Muscle of arm (tissue), 12 donors: Measurements from ENCODE around the gene RPL18. TPM values are rescaled to one million over a fixed set of nuclear protein-coding genes. Genes with fewer than 3 reads are reported as not detected.
"Not testable (repeated sequence)": the region's sequence is repeated elsewhere in the genome, so short reads cannot be mapped to it uniquely, and the experiment has no call there.

Source experiments
- DNase-seq: peaks from one replicate; pipeline ENCODE4 v3.0.0-alpha.2; 2013
- polyA plus RNA-seq, 12 donors: library from polyadenylated mRNA; unstranded; fragments of 120-200 nt; gene quantifications; one replicate each; pipeline ENCODE4 v1.2.1, GENCODE V29; 2013; ENCODE audit not compliant: insufficient read length in 12 of 12

RPL18 gene
- polyA plus RNA-seq, 12 donors = 1,133 to 1,917 (median 1,470) TPM

DNA sequence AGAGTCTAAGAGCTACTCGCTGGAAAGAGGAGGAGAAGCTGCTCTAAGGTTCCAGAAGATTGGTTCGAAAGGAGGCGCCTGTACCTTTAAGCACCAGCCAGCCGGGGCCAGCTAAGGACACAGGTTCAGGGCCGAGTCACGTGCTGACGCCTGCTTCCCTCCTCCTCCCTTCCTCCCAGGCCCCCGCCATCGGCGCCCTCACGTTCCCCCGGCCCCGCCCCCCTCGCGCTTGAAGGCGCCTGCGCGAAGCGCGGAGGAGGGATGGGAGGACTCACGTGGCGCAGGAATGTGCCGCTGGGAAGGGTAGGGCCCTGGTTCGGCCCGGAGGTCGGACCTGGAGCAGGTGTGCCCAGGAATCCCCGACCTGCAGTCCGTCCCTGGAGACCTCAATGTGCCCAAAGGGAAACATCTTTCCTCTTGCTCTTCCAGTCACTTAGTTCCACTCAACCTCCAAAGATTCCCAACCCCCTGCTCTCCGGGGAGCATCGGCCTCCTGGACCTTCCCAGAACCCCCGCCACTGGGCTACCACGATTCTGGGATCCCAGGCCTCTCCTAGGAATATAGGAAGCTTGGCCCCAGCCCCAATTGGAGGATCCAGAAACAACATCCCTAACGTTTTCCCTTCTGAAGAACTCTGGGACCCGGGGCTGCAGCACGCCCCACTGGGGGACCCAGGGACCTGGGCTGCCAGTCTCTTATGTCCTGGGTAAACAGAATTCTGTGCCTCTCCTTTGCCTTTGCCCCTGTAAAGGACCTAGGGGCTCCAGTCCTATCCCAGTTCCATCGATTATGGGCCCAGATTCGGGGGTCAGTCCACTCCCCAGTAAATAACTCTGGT lies 15.7 kb upstream of the RPL18 start:
- peak; percentile 94 for DNase-seq

DNA sequence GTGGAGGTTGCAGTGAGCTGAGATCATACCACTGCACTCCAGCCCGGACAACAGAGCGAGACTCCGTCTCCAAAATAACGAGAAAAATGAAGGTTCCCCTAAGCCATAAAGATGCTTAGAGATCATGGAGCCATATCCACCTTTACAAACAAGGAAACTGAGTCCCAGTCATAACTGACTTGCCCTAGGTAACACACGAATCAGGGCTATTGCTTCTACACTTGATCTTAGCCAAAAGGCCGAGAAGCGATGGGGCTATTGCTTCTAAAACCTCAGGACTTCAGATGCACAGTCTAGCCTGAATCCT lies 15.0 kb upstream of the RPL18 start:
- DNase-seq = no peak

DNA sequence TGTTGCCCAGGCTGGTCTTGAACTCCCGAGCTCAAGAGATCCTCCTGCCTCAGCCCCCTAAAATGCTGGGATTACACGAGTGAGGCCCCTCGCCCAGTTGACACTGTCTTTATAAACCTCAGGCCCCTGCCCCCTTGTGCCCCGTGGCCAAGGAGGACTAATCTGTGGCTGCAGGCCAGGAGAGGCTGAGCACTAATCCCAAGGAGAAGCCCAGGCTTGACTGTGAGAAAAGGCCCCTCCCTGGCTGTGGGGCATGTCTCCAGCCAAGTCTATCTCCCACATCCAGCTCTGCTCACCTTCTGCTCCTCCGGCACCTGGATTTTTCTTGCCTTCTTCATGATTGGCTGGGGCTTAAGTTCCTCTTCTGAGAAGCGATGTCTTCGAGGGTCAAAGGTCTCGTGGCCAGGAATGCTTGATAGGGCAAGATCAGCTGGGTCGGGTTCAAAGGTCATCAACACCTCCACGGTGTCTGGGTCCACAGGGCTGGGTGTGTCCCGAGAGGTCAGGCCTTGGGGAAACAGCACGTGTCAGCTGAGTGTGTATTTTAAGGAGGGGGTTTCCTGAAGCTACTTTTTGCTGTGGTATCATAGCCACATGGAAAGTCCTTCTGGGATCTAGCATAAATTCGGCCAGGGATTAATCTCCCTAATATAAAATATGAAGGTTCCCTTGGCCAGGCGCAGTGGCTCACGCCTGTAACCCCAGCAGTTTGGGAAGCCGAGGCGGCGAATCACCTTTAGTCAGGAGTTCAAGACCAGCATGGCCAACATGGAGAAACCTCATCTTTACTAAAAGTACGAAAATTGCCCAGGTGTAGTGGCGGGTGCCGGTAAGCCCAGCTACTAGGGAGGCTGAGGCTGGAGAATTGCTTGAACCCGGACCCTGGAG lies 14.4 kb upstream of the RPL18 start:
- DNase-seq = no peak

DNA sequence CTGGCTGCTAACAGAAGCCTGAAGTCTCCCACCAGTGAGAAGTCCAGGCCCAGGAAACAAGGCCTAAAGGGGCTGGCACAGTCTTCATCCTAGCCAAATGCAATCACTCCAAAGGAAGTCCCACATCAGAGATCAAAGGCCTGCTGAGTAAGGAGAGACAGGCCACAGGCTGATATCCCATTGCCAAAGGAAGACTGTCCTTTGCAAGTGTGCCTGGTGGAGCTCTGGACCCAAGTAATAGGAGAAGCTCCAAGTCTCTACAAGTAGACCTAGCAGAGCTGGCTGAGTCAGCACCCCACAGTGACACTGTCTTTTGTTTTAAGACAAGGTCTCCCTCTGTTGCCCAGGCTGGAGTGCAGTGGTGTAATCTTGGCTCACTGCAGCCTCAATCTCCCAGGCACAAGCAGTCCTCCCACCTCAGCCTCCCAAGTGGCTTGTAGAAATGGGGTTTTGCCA lies 13.7 kb upstream of the RPL18 start:
- no peak for DNase-seq

DNA sequence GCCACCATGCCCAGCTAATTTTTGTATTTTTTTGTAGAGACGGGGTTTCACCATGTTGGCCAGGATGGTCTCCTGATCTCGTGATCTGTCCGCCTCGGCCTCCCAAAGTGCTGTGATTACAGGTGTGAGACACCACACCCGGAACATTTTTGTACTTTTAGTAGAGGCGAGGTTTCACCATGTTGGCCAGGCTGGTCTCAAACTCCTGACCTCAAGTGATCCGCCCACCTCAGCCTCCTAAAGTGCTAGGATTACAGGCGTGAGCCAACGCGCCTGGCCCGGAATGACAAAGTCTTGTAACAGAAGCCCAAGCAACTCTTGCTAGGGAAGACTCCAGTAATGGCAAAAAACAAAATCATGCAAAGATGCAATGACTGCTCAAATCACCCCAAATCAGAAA lies 13.3 kb upstream of the RPL18 start:
- DNase-seq = not testable (repeated sequence)

DNA sequence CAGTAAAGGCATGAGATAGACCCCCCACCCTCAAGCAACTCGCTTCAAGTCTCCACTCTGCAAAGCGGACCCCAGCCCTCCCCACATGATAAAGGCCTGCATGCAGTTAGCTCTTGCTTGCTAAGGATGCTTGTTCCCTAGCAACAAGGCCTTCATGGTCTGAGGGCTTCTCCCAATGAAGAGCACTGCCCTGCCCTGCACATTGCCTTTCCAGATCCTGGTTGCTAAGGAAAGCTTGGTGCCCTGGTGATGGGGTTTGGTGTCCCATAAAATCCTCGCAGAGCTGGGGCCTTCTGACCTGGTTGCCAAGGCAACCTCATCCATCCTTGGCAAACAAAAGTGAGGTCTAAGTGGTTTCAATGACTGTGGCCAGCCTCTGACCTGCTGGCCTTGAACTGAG lies 12.2 kb upstream of the RPL18 start:
- no peak for DNase-seq

DNA sequence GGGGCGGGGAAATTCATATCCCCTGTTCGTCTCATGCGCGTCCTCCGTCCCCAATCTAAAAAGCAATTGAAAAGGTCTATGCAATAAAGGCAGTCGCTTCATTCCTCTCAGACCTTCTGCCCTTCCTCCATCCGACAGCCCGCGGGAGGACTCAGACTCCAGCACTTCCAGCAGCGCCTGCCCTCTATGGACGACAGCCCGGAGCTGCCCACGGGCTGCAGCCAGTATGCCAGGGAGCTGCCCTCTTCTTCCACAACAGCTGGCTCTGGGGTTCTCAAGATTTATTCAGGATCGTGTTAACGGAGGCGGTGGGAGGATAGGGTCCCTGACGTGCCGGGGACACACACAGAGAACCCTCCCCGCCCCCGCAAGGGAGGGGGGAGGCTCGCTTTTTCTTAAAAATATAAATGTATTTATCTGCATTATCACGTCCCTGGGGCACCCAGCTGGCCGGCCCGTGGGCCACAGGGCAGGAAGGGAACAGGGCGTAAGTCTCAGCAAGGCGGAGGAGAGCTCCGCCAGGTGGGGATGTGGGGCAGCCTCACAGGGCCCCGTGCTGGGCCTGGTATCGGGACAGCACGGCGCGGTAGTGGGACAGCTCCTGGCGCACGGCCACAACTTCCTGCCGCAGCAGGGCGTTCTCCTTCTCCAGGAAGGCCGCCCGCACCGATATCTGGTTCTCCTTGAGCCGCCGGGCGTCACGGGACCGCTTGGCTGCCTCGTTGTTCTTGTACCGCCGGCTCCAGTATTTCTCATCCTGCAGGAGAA lies 11.5 kb upstream of the RPL18 start:
- DNase-seq = no peak

DNA sequence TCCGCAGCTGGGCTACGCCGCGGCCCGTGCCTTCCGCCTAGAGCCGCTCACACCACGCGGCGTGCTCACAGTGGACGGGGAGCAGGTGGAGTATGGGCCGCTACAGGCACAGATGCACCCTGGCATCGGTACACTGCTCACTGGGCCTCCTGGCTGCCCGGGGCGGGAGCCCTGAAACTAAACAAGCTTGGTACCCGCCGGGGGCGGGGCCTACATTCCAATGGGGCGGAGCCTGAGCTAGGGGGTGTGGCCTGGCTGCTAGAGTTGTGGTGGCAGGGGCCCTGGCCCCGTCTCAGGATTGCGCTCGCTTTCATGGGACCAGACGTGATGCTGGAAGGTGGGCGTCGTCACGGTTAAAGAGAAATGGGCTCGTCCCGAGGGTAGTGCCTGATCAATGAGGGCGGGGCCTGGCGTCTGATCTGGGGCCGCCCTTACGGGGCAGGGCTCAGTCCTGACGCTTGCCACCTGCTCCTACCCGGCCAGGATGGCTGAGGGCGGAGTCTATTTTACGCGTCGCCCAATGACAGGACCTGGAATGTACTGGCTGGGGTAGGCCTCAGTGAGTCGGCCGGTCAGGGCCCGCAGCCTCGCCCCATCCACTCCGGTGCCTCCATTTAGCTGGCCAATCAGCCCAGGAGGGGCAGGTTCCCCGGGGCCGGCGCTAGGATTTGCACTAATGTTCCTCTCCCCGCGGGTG lies 10.8 kb upstream of the RPL18 start:
- no peak for DNase-seq

DNA sequence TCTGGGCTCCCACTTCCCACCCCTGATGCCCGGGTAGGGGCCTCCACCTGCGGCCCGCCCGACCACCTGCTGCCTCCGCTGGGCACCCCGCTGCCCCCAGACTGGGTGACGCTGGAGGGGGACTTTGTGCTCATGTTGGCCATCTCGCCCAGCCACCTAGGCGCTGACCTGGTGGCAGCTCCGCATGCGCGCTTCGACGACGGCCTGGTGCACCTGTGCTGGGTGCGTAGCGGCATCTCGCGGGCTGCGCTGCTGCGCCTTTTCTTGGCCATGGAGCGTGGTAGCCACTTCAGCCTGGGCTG lies 10.3 kb upstream of the RPL18 start:
- DNase-seq = no peak

DNA sequence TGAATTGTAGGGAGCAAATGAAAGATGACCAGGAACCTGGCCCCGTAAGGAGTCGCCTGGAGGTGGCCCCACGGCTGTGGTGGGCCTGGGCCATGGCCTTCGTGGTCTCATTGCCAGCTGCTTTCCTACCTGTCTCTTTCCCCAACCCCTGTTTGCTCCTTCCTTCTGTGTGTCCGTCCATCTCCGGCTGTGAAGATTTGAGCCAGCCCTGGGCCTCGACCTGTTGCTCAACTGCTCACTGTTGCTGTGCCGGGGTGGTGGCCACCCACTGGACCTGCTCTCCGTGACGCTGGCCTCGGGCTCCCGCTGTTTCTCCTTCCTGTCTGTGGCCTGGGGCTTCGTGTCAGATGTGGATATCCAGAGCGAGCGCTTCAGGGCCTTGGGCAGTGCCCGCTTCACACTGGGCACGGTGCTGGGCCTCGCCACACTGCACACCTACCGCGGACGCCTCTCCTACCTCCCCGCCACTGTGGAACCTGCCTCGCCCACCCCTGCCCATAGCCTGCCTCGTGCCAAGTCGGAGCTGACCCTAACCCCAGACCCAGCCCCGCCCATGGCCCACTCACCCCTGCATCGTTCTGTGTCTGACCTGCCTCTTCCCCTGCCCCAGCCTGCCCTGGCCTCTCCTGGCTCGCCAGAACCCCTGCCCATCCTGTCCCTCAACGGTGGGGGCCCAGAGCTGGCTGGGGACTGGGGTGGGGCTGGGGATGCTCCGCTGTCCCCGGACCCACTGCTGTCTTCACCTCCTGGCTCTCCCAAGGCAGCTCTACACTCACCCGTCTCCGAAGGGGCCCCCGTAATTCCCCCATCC lies 9.7 kb upstream of the RPL18 start:
- DNase-seq = no peak

DNA sequence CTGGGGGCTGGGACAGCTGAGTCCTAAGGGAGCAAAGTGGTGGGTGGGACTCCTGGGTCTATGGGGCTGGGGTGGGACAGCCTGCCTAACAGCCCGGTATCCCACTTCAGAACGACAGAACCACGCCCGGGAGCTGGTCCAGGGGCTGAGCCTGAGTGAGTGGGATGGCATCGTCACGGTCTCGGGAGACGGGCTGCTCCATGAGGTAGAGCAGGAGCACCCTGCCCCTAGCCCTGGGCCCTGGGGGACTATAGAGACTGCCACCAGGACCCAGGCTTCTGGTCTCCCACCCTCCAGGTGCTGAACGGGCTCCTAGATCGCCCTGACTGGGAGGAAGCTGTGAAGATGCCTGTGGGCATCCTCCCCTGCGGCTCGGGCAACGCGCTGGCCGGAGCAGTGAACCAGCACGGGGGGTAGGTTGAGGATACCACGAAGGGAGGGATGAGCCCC lies 8.9 kb upstream of the RPL18 start:
- DNase-seq = no peak

DNA sequence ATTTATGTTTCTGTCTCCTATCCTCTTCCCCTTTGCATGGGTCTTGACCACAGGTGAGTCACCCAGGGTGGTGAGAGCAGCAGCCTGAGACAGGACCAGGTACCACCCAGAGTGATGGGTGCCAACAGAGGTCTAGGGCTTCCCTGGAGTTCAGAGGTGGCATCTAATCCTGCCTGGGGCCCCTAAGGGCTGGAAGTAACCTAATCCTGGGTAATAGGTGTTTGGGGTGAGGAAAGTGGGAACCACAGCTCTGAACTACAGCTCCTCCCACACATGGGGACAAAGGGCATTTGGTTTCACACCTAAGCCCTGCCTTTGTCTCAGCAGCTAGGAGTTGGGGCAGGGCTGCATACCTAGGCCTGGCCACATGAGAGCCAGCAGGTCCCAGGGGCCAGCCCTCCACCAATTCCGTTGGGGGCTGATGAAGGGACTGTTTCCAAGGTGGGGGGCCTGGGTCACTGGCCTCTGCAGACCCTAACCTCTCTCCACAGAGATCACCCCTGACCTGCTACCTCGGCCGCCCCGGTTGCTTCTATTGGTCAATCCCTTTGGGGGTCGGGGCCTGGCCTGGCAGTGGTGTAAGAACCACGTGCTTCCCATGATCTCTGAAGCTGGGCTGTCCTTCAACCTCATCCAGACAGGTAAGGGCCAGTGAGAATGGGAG lies 8.4 kb upstream of the RPL18 start:
- no peak for DNase-seq

DNA sequence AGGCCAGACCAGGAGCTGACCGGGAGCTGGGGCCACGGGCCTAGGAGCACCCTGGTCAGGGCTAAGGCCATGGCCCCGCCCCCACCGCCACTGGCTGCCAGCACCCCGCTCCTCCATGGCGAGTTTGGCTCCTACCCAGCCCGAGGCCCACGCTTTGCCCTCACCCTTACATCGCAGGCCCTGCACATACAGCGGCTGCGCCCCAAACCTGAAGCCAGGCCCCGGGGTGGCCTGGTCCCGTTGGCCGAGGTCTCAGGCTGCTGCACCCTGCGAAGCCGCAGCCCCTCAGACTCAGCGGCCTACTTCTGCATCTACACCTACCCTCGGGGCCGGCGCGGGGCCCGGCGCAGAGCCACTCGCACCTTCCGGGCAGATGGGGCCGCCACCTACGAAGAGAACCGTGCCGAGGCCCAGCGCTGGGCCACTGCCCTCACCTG lies 6.9 kb upstream of the RPL18 start:
- no peak for DNase-seq

DNA sequence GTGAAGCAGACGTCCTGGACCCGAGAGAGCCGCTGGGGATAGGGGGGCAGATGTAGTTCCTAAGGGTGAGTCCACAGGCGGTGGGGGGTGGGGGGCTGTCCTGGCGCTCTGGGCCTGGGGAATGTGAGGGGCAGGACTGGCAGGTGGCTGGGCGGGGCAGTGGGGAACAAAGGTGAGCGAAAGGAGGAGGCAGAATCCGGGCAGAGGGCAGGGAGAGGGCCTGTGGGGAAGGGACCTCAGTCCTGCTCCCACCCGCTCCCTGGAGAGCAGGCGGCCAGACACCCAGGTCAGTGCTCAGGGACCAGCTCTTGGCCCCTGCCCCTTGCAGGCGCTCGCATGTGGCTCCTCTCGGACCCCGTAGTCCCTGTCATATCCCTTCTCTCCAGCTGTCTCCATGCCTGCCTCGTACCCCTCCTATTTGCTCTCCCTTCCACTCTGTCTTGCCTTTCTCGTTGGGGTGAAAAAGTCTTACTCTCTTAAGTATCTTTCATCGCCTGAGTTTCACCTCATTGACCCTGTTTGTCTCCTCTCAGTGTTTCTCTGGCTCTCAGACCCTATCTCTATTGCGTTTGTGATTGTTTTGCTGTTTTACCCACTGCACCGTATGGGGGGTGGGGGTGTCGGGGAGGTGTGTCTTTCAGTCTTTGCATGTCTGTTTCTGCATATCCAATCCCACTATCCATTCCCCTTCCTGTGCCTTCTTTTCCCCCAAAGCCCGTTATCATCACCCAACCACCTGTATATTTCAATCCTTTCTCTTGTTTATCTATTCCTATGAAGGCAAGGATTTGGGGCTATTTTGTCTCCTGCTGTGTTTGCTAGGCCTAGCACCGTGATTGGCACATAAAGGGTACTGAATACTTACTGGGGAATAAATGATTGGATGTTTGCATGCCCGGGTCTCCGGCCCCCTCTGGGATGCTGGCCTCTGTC lies 6.1 kb upstream of the RPL18 start:
- DNase-seq = no peak

DNA sequence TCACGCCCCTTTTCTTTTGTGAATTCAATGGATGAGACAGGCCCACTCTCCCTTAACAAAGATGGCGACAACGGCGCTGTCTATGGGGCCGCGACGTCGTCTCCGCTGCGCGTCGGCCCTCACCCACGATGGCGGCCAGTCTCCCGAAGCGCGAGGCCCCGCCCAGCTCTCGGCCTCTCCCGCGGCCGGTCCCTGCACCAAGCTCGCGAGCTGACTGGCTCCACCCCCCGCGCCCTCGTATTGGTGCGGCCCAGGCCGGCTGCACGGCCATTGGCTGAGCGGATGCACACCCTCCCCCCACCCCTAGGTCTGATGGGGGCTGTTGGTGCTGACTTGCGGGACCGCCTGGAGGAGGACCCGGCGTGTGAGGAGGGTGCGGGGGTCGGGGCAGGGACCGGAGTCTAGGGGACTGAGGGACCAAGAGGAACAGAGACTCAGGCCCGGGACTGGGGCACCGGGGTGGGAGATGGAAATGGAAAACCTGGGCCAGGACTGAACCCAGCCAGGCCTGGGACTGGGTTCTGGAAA lies 5.2 kb upstream of the RPL18 start:
- peak; percentile 97 for DNase-seq

DNA sequence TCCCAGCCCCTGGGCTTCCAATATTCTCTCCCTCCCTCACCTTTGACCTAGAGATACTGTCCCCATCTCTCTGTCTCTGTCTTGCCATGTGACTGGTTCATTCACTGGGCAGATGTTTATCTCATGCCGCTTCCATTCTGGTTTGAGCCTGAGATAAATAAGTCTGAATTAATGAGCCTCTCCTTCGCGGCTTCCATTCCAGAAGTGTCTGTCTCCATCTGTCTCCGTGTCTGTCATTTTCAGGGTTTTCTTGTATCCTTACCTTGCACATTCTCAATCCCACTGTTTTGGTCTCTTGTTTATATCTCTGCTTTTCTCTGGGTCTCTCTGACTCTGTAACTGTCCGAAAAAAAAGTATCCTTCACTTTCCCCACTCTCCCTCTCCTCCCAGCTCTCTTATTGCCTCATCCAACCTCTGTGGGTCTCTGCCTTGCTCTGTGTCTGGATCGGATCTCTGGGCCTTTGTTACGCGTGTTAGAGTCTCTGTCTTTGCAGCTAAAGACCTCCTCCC lies 4.6 kb upstream of the RPL18 start:
- DNase-seq = no peak

DNA sequence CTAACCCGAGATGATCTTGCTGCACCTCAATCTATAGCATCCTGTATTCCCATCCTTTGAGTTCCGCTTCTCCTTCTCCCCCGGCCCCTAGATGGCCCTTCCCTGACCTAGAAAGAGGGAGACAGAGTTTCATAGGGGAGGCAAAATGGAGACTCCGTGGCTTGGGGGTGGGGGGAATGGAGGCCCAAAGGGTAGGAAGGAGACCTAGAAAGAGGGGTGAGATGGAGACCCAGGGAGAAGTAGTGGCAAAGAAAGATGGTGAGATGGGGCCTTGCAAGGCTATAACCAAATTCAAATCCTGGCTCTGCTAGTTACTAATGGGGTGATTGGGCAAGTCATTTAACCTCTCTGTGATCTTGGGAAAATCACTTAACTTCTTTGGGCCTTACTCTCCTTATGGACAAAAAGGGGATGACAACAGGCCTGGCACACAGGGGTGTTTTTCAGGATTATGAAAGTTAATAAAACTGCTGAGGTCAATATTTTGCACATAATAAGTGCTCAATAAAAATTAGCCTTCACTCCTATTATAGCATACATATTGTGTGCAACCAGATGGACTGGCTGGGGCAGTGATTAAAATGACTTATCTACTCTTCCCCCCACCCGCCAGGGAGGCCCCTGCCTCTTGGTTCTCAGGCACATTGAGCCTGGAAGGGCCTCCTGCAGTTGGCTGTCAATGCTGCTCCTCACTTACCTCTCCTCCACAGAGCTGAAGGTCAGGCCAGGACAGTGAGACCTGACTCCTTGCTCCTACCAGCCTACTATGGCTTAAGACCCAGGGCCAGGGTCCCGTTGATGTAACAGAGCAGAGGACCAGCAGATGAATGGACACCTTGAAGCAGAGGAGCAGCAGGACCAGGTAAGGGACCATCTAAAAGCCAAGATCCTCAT lies 961 bp upstream of the RPL18 start:
- no peak for DNase-seq
